Ecto neural progenitor cell (in vitro differentiated cells): ENCODE data around the gene C1orf210.

Experiments used
- DNase-seq: peaks from one replicate; pipeline ENCODE4 v3.0.0-alpha.2; 2018; ENCODE audit warnings: low spot score

The C1orf210 gene

GRCh38 chr1:43285269-43285990, at the start of gene C1orf210:
TSS of gene C1orf210 (minus strand) at chr1:43285581. CDS start at chr1:43283270, 2,311 bp downstream.
- no peak for DNase-seq

- no peak for DNase-seq
These were observed 49.2 kb upstream of the C1orf210 start for GRCh38 chr1:43334453-43335205.

GRCh38 chr1:43331688-43332087, 46.3 kb upstream of the C1orf210 start:
- DNase-seq: no peak

GRCh38 chr1:43329995-43330751, 44.8 kb upstream of the C1orf210 start:
- no peak for DNase-seq

GRCh38 chr1:43327549-43328292, 42.3 kb upstream of the C1orf210 start:
- DNase-seq: no peak

GRCh38 chr1:43325381-43325780, 40.0 kb upstream of the C1orf210 start:
- no peak for DNase-seq

- no peak for DNase-seq
These were observed 39.4 kb upstream of the C1orf210 start for GRCh38 chr1:43324810-43325209.

GRCh38 chr1:43322506-43322905, 37.1 kb upstream of the C1orf210 start:
- no peak for DNase-seq

GRCh38 chr1:43321331-43321891, 36.0 kb upstream of the C1orf210 start:
- DNase-seq: no peak

GRCh38 chr1:43319766-43320165, 34.4 kb upstream of the C1orf210 start:
- DNase-seq: no peak

- DNase-seq: no peak
These were observed 33.9 kb upstream of the C1orf210 start for GRCh38 chr1:43319288-43319687.

- DNase-seq: no peak
These were observed 33.5 kb upstream of the C1orf210 start for GRCh38 chr1:43318831-43319230.

- no peak for DNase-seq
These were observed 32.6 kb upstream of the C1orf210 start for GRCh38 chr1:43317817-43318471.

GRCh38 chr1:43316738-43317520, 31.5 kb upstream of the C1orf210 start:
- DNase-seq: no peak

- no peak for DNase-seq
These were observed 30.8 kb upstream of the C1orf210 start for GRCh38 chr1:43315963-43316737.

- no peak for DNase-seq
These were observed 30.1 kb upstream of the C1orf210 start for GRCh38 chr1:43315481-43315880.

GRCh38 chr1:43314233-43314632, 28.9 kb upstream of the C1orf210 start:
- DNase-seq: no peak

- DNase-seq: no peak
These were observed 28.4 kb upstream of the C1orf210 start for GRCh38 chr1:43313771-43314170.

GRCh38 chr1:43312663-43313515, 27.5 kb upstream of the C1orf210 start:
- no peak for DNase-seq
